Vagina (tissue), 2 donors: Measurements from ENCODE around the gene NTRK3. TPM values are rescaled to one million over a fixed set of nuclear protein-coding genes. Genes with fewer than 3 reads are reported as not detected.

Experiments used
- DNase-seq, 2 donors: peaks; one replicate each; pipeline ENCODE4 v3.0.0-alpha.2; 2017; ENCODE audit errors: extremely low spot score in 2 of 2
- H3K27ac ChIP-seq: fragments of 200-600 bp; sonication (generic); one replicate; pipeline ENCODE4 v1.5.1; 2019
- H3K27me3 ChIP-seq: fragments of 200-600 bp; sonication (generic); one replicate; pipeline ENCODE4 v1.5.1; 2019
- H3K36me3 ChIP-seq, 2 donors: fragments of 200-600 bp; sonication (generic); one replicate each; pipeline ENCODE4 v1.5.1; 2017 to 2019
- H3K4me1 ChIP-seq: fragments of 200-600 bp; sonication (generic); one replicate; pipeline ENCODE4 v1.5.1; 2019
- H3K4me3 ChIP-seq, 2 donors: fragments of 200-600 bp; sonication (generic); 1 replicate in 1 of 2; 2 replicates in 1 of 2; pipeline ENCODE4 v1.5.1; 2016 to 2019
- H3K9me3 ChIP-seq: fragments of 200-600 bp; sonication (generic); one replicate; pipeline ENCODE4 v1.5.1; 2019
- CTCF ChIP-seq, 3 experiments: fragments of 450-650 bp in 2 of 3; fragments of 200-600 bp in 1 of 3; sonication (generic) in 1 of 3; IDR thresholded peaks; one replicate each; pipeline ENCODE4 v1.5.1; 2017 to 2019; ENCODE audit warnings: antibody characterized with exemption in 3 of 3, mild to moderate bottlenecking in 2 of 3, moderate library complexity in 2 of 3
- POLR2A ChIP-seq, 2 donors: fragments of 450-650 bp; IDR thresholded peaks; one replicate each; pipeline ENCODE4 v1.6.1; 2017; ENCODE audit warnings: antibody characterized with exemption in 2 of 2, mild to moderate bottlenecking in 2 of 2, moderate library complexity in 2 of 2
- POLR2AphosphoS5 ChIP-seq, 2 donors: sonication (generic); formaldehyde crosslinking; IDR thresholded peaks; one replicate each; pipeline ENCODE4 v1.9.0; 2017; ENCODE audit warnings: antibody characterized with exemption in 2 of 2, mild to moderate bottlenecking in 2 of 2, low read depth in 1 of 2; ENCODE audit not compliant: insufficient read depth in 1 of 2
- intact Hi-C: fragments of 100-400 bp; cut with DNase I; formaldehyde crosslinking; loops from one replicate; pipeline ENCODE4 v1.15.1; 2023
- total RNA-seq: library from RNA; depleted of rRNA; stranded (reverse); fragments of >200 nt; gene quantifications from one replicate; pipeline ENCODE4 v1.2.3, GENCODE V29; 2016

The NTRK3 gene
- total RNA-seq, 1 donor from 2014 or later, result 4.9 TPM

- Histone ChIP-seq H3K27ac (no peak overlapping the region), H3K9me3 (no peaks in the 10 kb centered on the region), H3K36me3 (no peaks in the 10 kb centered on the region), H3K4me3 (no peak overlapping the region), H3K27me3 (no peaks in the 10 kb centered on the region), H3K4me1 (no peaks in the 10 kb centered on the region)
- intact Hi-C loops, result no loop called here
- no peak for DNase-seq
- no peak for TF ChIP-seq POLR2A (IDR thresholded peaks at IDR 0.05)
- TF ChIP-seq POLR2AphosphoS5 (IDR thresholded peaks at IDR 0.05; ENCODE audit: insufficient read depth in 1 of 2, low read depth in 1 of 2), result no peak
- TF ChIP-seq CTCF (IDR thresholded peaks at IDR 0.05), result no peak
These were observed 23.8 kb downstream of the NTRK3 start for GRCh38 chr15:88232771-88233201.

- intact Hi-C loops, result no loop called here
- no peak for TF ChIP-seq POLR2A (IDR thresholded peaks at IDR 0.05)
- TF ChIP-seq POLR2AphosphoS5 (IDR thresholded peaks at IDR 0.05; ENCODE audit: insufficient read depth in 1 of 2, low read depth in 1 of 2), result no peak
- no peak for TF ChIP-seq CTCF (IDR thresholded peaks at IDR 0.05)
These were observed 24.5 kb downstream of the NTRK3 start for GRCh38 chr15:88231909-88232644.

GRCh38 chr15:88230823-88231222, 25.7 kb downstream of the NTRK3 start:
- Histone ChIP-seq H3K4me1 (no peaks in the 10 kb centered on the region), H3K27ac (no peak overlapping the region), H3K9me3 (no peaks in the 10 kb centered on the region), H3K4me3 (no peak overlapping the region), H3K27me3 (no peaks in the 10 kb centered on the region), H3K36me3 (no peaks in the 10 kb centered on the region)
- intact Hi-C loops, result no loop called here
- DNase-seq, result no peak
- TF ChIP-seq POLR2A (IDR thresholded peaks at IDR 0.05), result no peak

More at GRCh38 chr15:88231909-88232644, 24.5 kb downstream of the NTRK3 start:
- DNase-seq, result no peak
- H3K4me3 ChIP-seq, result no peak overlapping the region
- H3K27ac ChIP-seq, result no peak overlapping the region
- no peaks in the 10 kb centered on the region for H3K4me1 ChIP-seq
- H3K36me3 ChIP-seq, result no peaks in the 10 kb centered on the region
- no peaks in the 10 kb centered on the region for H3K27me3 ChIP-seq
- H3K9me3 ChIP-seq, result no peaks in the 10 kb centered on the region

GRCh38 chr15:88225461-88225860, 31.1 kb downstream of the NTRK3 start:
- DNase-seq, result no peak
- intact Hi-C loops, result no loop called here
- Histone ChIP-seq H3K4me1 (no peaks in the 10 kb centered on the region), H3K27me3 (no peaks in the 10 kb centered on the region), H3K27ac (no peak overlapping the region), H3K36me3 (no peaks in the 10 kb centered on the region), H3K9me3 (no peaks in the 10 kb centered on the region), H3K4me3 (no peak overlapping the region)
- TF ChIP-seq CTCF (IDR thresholded peaks at IDR 0.05) (no peak), POLR2AphosphoS5 (IDR thresholded peaks at IDR 0.05; ENCODE audit: insufficient read depth in 1 of 2, low read depth in 1 of 2) (no peak), POLR2A (IDR thresholded peaks at IDR 0.05) (no peak)

GRCh38 chr15:88223084-88223483, 33.5 kb downstream of the NTRK3 start:
- intact Hi-C loops, result no loop called here
- Histone ChIP-seq H3K36me3 (no peaks in the 10 kb centered on the region), H3K4me3 (no peak overlapping the region), H3K27me3 (no peaks in the 10 kb centered on the region), H3K27ac (no peak overlapping the region), H3K9me3 (no peaks in the 10 kb centered on the region), H3K4me1 (no peaks in the 10 kb centered on the region)
- TF ChIP-seq POLR2AphosphoS5 (IDR thresholded peaks at IDR 0.05; ENCODE audit: insufficient read depth in 1 of 2, low read depth in 1 of 2) (no peak), CTCF (IDR thresholded peaks at IDR 0.05) (no peak), POLR2A (IDR thresholded peaks at IDR 0.05) (no peak)
- no peak for DNase-seq
